HG03520 (cell line): ENCODE results near the gene TRIM2.
"Not testable (repeated sequence)": the region's sequence is repeated elsewhere in the genome, so short reads cannot be mapped to it uniquely, and the experiment has no call there.

Experiments
- ATAC-seq: cut with Tn5 transposase; IDR thresholded peaks from one replicate; pipeline ENCODE4 v1.9.1; 2021; ENCODE audit warnings: mild to moderate bottlenecking, moderate library complexity; ENCODE audit not compliant: unreplicated experiment

TRIM2 gene

DNA sequence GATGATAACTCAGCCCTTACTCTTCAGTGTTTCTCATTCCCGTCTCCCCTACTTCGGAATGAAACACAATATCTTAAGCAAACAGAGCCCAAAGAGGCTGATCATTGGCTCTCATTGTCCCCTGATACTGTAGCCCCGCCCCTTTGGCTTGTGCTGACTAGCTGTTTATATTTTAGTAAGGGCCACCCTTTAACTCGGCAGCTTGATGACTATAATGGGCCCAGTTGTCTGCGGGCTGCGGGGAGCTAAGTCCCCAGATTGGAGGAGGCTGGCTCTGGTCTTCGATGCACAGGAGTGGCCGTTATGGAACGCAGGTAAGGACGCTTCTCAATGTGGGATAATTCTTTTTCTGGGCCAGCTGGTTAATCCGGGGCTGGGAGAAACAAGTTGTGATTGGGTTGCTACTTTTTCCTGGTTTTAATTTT, at the start of gene TRIM2:
TSS of gene TRIM2 (plus strand) at position 197 of the 425 bp plus-strand sequence. CDS start at position 285, 88 bp downstream.
- peak; percentile 49 for ATAC-seq

DNA sequence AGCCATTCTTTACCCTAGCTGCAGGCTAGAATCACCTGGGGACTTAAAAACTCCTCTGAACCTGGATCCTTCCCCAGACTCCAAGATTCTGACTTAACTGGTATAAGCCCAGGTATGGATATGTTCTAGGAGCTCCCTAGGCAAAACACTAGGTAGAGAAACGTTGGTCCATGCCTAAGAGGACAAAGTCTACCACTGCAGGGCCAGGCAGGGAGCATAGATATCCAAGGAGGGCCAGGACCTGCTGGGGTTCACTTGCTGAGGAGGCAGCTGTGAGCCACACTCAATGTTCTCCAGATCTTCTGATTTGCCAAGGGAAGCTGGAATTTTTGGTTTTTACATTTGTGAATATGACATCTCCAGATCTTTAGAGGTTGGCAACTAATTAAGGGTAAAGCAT, 48.6 kb upstream of the TRIM2 start:
- ATAC-seq = no peak

GRCh38 chr4:153156263-153156662, 48.0 kb upstream of the TRIM2 start:
- no peak for ATAC-seq

- no peak for ATAC-seq
These were observed 47.5 kb upstream of the TRIM2 start for GRCh38 chr4:153156721-153157120.

- ATAC-seq = no peak
These were observed 45.2 kb upstream of the TRIM2 start for GRCh38 chr4:153159016-153159415.

DNA sequence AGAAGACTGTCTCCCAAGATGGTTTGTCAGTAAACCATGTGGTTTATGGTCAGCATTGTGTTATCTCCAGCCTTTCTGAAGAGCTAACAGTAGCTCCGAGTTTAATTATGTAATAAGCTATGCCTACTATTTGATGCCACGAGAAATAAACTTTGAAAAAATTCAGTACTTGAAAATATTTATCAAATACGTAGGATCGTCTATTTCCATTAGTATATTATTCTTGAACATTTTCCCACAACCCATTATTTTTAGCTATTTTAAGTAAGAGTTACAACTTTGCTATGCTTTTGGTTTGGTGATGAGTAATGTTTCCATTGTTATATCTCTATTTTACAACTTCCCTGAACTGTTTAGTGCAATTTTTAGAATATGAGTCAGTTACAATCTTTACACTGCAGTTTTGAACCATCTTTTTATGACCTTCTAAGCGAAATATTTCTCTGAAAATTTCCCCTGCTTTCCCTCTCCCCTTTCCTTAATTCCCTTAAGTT, 44.5 kb upstream of the TRIM2 start:
- ATAC-seq = no peak

- no peak for ATAC-seq
These were observed 43.4 kb upstream of the TRIM2 start for GRCh38 chr4:153160821-153161220.

- ATAC-seq = no peak
These were observed 42.8 kb upstream of the TRIM2 start for GRCh38 chr4:153161226-153161963.

DNA sequence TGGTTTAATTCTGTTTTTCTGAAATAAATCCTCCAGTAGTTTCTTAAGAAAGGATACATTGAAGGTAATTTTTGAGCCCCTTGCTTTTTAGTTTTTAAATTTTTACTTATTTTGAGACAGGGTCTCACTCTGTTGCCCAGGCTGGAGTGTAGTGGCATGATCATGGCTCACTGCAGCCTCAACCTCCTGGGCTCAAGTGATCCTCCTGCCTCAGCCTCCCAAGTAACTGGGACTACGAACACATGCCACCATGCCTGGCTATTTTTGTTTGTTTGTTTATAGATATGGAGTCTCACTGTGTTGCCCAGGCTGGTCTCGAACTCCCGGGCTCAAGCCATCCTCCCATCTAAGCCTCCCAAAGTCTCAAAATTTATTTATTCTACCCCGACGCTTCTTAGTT, 39.0 kb upstream of the TRIM2 start:
- ATAC-seq = not testable (repeated sequence)

DNA sequence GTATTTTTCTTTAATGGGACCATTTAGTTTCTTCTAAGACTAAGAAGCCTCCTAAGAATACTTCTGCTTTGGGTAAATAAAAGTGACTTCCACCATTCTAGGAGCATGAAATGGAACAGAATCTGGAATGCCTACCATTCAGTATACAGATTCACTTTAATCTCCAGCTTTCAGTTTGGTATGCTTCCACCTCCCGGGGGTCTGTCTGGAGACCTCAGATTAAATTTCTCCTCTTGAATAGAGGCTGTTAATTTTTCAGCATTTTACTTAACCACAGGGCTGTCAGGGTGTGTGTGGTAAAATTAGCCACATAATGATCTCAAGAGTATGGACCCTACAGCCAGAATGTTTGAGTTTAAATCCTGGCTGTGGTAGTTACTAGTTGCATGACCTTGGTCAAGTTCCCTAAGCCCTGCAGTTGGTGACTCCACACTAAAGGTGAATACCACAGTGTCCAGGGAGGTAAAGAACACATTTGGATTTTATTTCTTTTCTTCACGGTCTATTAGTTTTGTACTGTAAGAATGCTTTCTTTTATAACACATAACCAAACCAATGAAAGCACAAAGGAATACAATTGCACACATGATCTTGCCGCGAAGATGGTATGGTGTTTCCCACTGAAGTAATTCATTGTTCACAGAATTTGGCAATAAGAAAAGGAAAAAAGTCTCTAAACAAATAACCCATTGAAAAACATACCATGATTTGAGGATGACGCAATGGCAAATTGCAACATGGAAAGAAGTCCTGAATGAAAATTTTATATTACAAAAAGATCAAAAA, 37.3 kb upstream of the TRIM2 start:
- ATAC-seq = no peak

DNA sequence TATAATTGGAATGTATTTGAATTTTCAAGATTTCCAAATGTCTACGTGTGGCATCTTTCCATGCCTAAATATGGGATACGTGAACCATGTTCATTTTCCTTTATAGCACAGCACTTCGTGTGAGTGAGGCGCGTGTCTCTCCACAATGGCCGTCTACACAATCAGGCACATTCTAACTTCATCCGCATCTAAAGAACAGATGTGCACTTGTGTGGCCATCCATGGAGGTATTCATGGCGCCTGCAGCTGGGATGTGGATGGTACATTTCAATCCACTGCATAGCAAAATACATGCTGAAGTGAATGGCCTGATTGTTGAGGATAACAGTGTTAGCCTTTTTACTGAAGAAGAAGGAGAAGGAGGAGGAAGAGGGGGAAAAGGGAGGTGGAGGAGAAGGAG, 34.5 kb upstream of the TRIM2 start:
- no peak for ATAC-seq

- no peak for ATAC-seq
These were observed 33.8 kb upstream of the TRIM2 start for GRCh38 chr4:153170407-153170806.

- ATAC-seq = no peak
These were observed 29.2 kb upstream of the TRIM2 start for GRCh38 chr4:153174821-153175567.

DNA sequence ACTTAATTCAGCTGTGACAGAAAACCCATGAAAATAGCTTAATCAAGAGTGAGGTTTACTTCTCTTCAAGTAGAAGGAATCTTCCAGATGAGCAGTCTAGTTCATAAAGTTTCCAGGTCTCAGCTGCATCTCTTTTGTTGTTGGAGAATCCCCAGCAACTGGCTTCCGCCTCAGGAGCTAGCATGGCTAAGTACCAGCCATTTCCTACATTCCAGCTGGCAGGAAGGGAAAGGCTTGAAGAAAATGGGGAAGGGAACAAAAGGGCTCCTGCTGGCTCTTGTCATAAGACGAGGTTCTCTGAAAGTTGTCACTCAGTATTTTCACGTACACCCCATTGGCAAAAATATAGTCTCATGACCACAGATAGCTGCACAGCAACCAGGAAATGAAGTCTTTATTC, 27.3 kb upstream of the TRIM2 start:
- no peak for ATAC-seq

- no peak for ATAC-seq
These were observed 26.4 kb upstream of the TRIM2 start for GRCh38 chr4:153177841-153178240.

- no peak for ATAC-seq
These were observed 25.1 kb upstream of the TRIM2 start for GRCh38 chr4:153179100-153179499.

DNA sequence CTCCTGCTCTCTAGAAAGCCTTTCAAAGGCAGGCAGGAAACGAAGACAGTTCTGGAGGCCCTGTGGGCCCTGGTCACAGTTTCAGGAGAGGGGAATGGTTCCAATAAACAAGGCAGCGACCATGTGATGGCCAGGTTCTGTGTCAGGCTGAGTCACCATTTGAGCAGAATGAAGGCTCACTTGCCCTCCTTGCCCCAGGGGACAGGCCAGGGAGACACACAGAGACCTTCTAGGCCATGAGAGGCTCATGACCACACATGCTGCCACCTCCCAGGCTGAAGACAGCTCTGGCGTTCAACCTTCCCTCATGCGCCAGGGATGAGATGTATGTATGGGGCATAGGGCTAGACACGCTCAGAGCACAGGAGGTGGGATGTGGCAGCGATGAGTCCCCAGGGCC, 22.9 kb upstream of the TRIM2 start:
- ATAC-seq = no peak

- ATAC-seq = no peak
These were observed 22.5 kb upstream of the TRIM2 start for GRCh38 chr4:153181700-153182099.

DNA sequence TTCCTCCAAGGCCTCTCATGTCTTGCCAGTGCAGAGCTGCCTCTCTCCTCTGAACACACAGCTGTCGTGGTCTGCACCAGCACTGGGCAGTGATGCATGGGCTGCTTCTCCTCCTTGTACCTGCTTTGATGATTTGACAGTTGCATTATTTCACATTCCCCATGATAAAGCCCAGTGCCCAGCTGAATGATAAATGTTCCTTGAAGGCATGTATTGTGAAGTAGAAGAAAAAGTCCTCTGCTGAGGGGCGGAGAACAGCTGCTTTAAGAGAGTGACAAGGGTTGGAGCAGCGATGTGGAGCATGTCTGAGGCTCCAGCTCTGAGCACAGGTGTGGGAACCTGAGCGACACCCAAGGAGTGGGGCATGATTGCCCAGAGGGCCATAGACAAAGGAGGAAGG, 21.1 kb upstream of the TRIM2 start:
- no peak for ATAC-seq

DNA sequence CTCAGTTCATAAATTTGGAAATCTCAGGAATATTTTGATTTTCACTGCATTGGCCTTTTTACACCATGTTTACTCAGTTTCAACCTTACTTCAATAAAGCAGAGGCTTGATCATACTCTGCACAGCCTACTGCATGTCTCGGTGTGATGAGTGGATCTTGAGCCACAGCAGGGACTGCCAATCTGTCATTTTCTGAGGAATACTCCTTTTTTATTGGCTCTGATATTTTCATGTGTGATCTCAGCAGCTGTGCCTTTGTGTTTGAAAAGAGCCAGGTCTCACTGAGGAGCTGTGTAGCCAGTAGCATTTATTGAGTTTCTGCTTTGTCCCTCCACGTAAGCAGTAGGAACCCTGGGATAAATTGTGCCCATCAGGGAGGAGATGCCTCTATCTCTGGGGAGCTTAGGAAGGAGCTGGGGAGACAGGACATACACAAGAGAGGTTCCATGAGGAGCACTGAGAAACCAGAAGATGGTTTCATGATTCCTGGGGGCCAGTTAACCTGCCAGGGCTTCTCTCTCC, 18.9 kb upstream of the TRIM2 start:
- ATAC-seq = no peak

DNA sequence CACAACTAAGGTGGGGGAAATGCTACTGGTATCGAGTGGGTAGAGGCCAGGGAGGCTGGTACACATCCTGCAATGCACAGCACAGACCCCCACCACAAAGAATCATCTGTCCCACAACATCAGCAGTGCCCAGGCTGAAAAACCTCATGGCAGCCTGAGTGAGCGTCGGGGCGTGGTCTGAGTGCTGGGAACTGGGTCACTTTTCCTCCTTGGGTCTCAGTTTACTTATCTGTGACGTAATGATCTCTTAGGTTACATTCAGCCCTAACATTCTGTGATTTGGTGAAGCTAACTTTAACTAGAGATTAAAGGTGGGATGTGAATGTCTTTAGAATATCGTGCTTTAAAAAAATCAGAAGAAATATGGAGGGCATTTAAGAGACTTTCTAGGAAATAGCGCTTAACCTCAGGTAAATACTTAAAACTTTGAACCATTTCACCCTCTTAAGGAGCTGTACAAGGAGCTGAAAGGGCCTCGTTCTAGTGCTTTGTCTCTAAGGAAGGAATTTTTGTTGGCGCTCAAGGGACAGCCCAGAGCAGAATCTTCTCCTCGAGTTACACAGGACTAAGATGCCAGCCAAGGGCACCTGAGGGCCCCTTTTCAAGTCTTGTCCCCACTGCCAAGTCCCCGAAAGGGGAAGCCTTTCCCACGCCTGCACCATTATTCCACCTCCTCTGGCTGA, 18.1 kb upstream of the TRIM2 start:
- no peak for ATAC-seq
